Upper lobe of right lung (tissue), 1 donor: ENCODE results near the gene KAT8. TPM values are rescaled to one million over a fixed set of nuclear protein-coding genes. Genes with fewer than 3 reads are reported as not detected.
A peak's percentile ranks its signal among the peaks of the same experiment; 100 is the strongest.

Experiments used
- ATAC-seq: fragments of 200-7000 bp; cut with Tn5 transposase; one replicate; pipeline ENCODE4 v1.9.1; 2020; ENCODE audit warnings: mild to moderate bottlenecking, moderate library complexity
- DNase-seq: peaks from one replicate; pipeline ENCODE4 v3.0.0-alpha.2; 2020
- H3K27ac ChIP-seq: fragments of 200-600 bp; one replicate; pipeline ENCODE4 v1.8.0; 2022
- H3K27me3 ChIP-seq: fragments of 200-600 bp; one replicate; pipeline ENCODE4 v1.8.0; 2022; ENCODE audit warnings: mild to moderate bottlenecking
- H3K36me3 ChIP-seq: fragments of 200-600 bp; one replicate; pipeline ENCODE4 v1.8.0; 2022
- H3K4me1 ChIP-seq: fragments of 200-600 bp; one replicate; pipeline ENCODE4 v1.8.0; 2022
- H3K4me3 ChIP-seq: fragments of 200-600 bp; one replicate; pipeline ENCODE4 v1.8.0; 2022; ENCODE audit warnings: mild to moderate bottlenecking
- H3K9me3 ChIP-seq: fragments of 200-600 bp; one replicate; pipeline ENCODE4 v1.8.0; 2022
- intact Hi-C: fragments of 100-400 bp; cut with DNase I; formaldehyde crosslinking; loops from one replicate; pipeline ENCODE4 v1.11.0; 2022
- total RNA-seq: library from RNA; stranded (reverse); fragmentation: NEBNext Ultra II Directional; extraction: Animal tissue kit (Norgen Biotek cat#: 25700); gene quantifications from one replicate; pipeline ENCODE4 v1.2.1, GENCODE V29; 2021
- TF ChIP-seq, protein P1 (sequence below): fragments of 200-600 bp; IDR thresholded peaks from one replicate; pipeline ENCODE4 v1.8.0; 2022; ENCODE audit warnings: antibody characterized with exemption
- donor health status: DM: no; HTN: yes; CAD: no; lungs with severe emphysema.

Gene KAT8
- total RNA-seq, 1 donor from 2014 or later, result 80.4 TPM

DNA sequence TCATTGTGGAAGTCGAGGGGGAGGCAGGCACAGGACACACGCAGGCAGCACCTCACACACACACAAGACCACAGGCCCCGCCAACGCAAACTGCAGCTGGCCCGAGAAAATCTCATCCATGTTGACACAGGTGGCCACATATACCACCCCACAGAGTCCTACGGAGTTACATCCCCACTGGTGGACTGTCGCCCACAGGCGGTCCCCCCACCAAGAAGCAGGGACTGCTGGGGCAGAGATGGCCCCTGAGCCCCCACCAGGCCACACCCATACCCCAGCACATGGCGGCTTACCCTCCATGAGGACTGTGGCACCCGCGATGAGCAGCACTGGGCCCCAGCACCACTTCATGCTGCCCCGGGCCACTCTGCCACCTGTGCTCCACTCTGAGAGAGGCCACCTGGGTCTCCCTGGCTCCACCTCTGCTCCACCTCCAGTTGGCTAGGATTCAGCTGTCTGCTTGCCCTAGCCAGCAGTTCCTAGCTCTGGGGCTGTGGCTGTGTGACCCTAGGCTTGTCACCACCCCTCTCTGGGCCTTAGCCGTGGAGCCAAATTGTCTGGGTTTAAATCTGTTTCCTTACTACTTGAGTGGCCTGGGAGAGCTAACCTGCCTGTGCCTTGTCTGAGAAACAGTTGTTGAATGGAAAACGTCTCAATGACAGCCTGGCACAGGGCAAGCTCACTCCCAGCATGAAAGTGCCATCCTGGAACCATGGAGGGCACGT lies 28.8 kb upstream of the KAT8 start, which contains the start of gene PRSS53:
PRSS53 (minus strand) TSS at position 485 of the 725 bp plus-strand sequence; CDS start at position 351, 134 bp downstream.
- Histone ChIP-seq H3K4me3 (no peak within 1 kb of the TSS), H3K27me3 (no peaks in the 10 kb centered on the region), H3K4me1 (peaks cover 5% of the 10 kb centered on the region), H3K27ac (no peak within 1 kb of the TSS), H3K9me3 (no peaks in the 10 kb centered on the region), H3K36me3 (peaks cover 16% of the 10 kb centered on the region)
- ATAC-seq, result no peak
- intact Hi-C loops, result no loop called here
- TF ChIP-seq, protein P1, sequence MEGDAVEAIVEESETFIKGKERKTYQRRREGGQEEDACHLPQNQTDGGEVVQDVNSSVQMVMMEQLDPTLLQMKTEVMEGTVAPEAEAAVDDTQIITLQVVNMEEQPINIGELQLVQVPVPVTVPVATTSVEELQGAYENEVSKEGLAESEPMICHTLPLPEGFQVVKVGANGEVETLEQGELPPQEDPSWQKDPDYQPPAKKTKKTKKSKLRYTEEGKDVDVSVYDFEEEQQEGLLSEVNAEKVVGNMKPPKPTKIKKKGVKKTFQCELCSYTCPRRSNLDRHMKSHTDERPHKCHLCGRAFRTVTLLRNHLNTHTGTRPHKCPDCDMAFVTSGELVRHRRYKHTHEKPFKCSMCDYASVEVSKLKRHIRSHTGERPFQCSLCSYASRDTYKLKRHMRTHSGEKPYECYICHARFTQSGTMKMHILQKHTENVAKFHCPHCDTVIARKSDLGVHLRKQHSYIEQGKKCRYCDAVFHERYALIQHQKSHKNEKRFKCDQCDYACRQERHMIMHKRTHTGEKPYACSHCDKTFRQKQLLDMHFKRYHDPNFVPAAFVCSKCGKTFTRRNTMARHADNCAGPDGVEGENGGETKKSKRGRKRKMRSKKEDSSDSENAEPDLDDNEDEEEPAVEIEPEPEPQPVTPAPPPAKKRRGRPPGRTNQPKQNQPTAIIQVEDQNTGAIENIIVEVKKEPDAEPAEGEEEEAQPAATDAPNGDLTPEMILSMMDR, result no peak
- DNase-seq, result no peak

DNA sequence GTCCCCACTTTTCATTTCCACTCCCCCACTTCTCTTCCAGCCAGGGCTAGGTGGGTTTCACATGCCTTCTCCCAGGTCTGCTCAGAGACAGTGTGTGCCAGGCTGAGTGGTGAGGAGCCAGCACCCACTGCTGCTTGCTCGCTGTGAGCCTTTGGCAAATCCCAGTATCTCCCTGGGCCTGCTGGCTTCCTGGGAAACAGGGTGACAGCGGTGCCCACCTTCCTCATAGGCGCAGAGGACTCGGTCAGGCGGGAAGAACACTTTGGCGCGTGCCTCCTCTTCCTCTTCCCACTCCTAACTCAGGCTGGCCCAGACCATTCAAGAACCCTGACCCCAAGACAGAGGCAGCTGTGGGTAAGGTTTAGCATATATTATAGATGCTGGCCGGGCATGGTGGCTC lies 28.3 kb upstream of the KAT8 start:
- Histone ChIP-seq H3K27ac (no peak overlapping the region), H3K36me3 (peaks cover 11% of the 10 kb centered on the region), H3K4me3 (no peak overlapping the region), H3K4me1 (peaks cover 7% of the 10 kb centered on the region), H3K27me3 (no peaks in the 10 kb centered on the region), H3K9me3 (no peaks in the 10 kb centered on the region)
- TF ChIP-seq, protein P1, result no peak
- no peak for DNase-seq
- no peak for ATAC-seq
- intact Hi-C loops, result no loop called here

DNA sequence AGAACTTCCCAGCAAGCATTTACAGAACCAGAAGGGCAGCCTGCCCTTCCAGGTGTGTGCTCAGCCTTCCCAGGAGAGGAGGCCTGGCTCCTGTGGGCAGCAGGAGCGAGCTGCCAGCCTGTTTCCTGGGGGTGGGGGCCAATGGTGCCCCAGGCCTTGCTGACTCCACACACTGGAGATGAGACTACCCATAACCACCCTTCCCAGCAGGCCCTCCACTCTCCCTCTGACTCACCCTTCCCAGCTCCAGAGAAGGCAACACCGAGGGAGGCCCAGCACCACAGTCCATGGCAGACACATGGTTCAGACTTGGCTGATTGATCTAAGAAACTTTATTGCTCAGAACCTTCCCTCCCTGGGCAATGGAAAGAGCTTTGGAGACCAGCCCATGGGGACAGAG lies 26.9 kb upstream of the KAT8 start:
- TF ChIP-seq, protein P1, result no peak
- intact Hi-C loops, result no loop called here
- no peak overlapping the region for H3K4me3 ChIP-seq
- no peak for DNase-seq
- peaks cover 11% of the 10 kb centered on the region for H3K36me3 ChIP-seq
- no peak for ATAC-seq
- no peak overlapping the region for H3K27ac ChIP-seq
- H3K4me1 ChIP-seq, result peaks cover 13% of the 10 kb centered on the region
- H3K9me3 ChIP-seq, result no peaks in the 10 kb centered on the region
- no peaks in the 10 kb centered on the region for H3K27me3 ChIP-seq

GRCh38 chr16:31092330-31092729 lies 25.1 kb upstream of the KAT8 start:
- Histone ChIP-seq H3K27me3 (no peaks in the 10 kb centered on the region), H3K4me1 (peaks cover 18% of the 10 kb centered on the region), H3K36me3 (peaks cover 11% of the 10 kb centered on the region), H3K9me3 (no peaks in the 10 kb centered on the region), H3K4me3 (no peak overlapping the region), H3K27ac (no peak overlapping the region)
- DNase-seq (no peak), ATAC-seq (no peak)
- TF ChIP-seq, protein P1, result no peak
- intact Hi-C loops, result no loop called here

DNA sequence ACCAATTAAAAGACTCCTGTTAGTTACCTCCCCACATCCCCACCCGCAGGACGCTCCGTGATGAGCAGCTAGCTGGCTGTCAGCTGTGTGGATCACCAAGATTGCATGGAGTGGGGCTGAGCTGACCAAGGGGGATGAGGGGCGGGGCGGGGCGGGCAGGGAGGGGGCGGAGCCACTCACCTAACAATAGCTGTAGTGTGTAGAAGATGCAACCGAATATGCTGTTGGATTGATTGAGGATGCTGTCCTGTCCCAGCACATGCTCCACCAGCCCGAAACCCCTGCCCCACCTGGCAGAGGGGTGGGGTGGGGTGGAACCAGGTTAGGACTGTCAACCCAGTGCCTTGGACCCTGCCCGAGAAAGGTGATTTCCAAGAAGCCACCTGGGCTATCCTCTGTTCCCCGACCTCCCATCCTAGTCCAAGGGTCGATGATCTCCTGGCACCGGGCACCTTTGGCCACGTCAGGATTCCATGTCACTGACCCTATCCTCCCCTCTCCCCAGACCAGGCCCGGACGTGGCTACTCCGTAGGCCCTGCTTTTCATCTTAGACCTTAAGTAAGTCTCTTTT lies 24.2 kb upstream of the KAT8 start:
- ATAC-seq (no peak), DNase-seq (no peak)
- no peak overlapping the region for H3K27ac ChIP-seq
- intact Hi-C loops, result no loop called here
- TF ChIP-seq, protein P1, result no peak
- peak overlapping the region; percentile 93 for H3K4me3 ChIP-seq
- H3K27me3 ChIP-seq, result no peaks in the 10 kb centered on the region
- no peaks in the 10 kb centered on the region for H3K9me3 ChIP-seq
- H3K36me3 ChIP-seq, result peaks cover 11% of the 10 kb centered on the region
- H3K4me1 ChIP-seq, result peaks cover 18% of the 10 kb centered on the region
